ENCODE measurements around the gene CHST15. TPM values are rescaled to one million over a fixed set of nuclear protein-coding genes. Genes with fewer than 3 reads are reported as not detected.

The CHST15 gene
- total and polyA plus RNA-seq, 2 of the 8 experiments (the other 6 are each of a cell fraction or from before 2014, with no cell fraction given) = 8.8 to 9.1 TPM

- WGBS, 2 experiments (ENCODE audit: extremely low coverage in 1 of 2, insufficient coverage in 1 of 2, insufficient read length in 1 of 2, insufficient replicate concordance in 2 of 2, low coverage in 1 of 2, low lambda C conversion rate in 2 of 2, missing lambda C conversion rate in 1 of 2) = 89% methylated on average over 12 of the region's 12 CpGs; no CpG with 5 or more reads in 1 of the 2 experiments
- no peak overlapping the region for H2BK120ac ChIP-seq (replicated peaks; ENCODE audit: low read depth, low read length)
- H3K56ac ChIP-seq (replicated peaks; ENCODE audit: insufficient read length, low read depth, low read length) = no peak overlapping the region
- no peak overlapping the region; the same call in 1 of the 2 replicates for H2BK20ac ChIP-seq (ENCODE audit: low read length)
- H2BK12ac ChIP-seq (ENCODE audit: low read depth, low read length) = no peak overlapping the region
- CTCF ChIA-PET (ENCODE audit: partially characterized antibody) = interaction anchor here (0.7 to 1.9 kb wide), 5 partner anchors 13 to 345 kb away, joined by 3 to 6 read pairs (median 3); no protein-coding TSS in a partner anchor
- H3K27me3 ChIP-seq (replicated peaks in 1 of 4; ENCODE audit: control insufficient read depth in 3 of 4, extremely low read depth in 1 of 4, insufficient read depth in 3 of 4, low read length in 3 of 4) = no peaks in the 10 kb centered on the region; a peak in 1 of 7 replicates
- H4K5ac ChIP-seq (ENCODE audit: insufficient read length, low read depth, low read length) = no peak overlapping the region
- H3K4me2 ChIP-seq (ENCODE audit: insufficient read depth in 1 of 2, low read depth in 2 of 2, low read length in 2 of 2) = no peak overlapping the region
- H3K36me3 ChIP-seq (ENCODE audit: control insufficient read depth in 2 of 4, insufficient read depth in 4 of 4, low read length in 3 of 4) = no peaks in the 10 kb centered on the region
- H2AK5ac ChIP-seq (ENCODE audit: low read depth, low read length) = no peak overlapping the region
- H4K20me1 ChIP-seq (replicated peaks in 1 of 2; ENCODE audit: control insufficient read depth in 1 of 2, insufficient read depth in 2 of 2, low read length in 2 of 2) = no peaks in the 10 kb centered on the region
- POLR2A ChIA-PET (ENCODE audit: partially characterized antibody) = interaction anchor here (1.2 kb wide), 1 partner anchor 23 kb away, joined by 4 read pairs; no protein-coding TSS in a partner anchor
- H3K9ac ChIP-seq (replicated peaks in 1 of 4; ENCODE audit: extremely low read depth in 1 of 4, low read depth in 3 of 4, low read length in 3 of 4) = no peak overlapping the region; a peak in 1 of 7 replicates
- H3K23me2 ChIP-seq (ENCODE audit: low read depth, low read length) = no peaks in the 10 kb centered on the region
- H3K9me3 ChIP-seq (ENCODE audit: insufficient read depth in 2 of 2, low read depth in 1 of 2, low read length in 1 of 2) = no peaks in the 10 kb centered on the region
- H3K14ac ChIP-seq (ENCODE audit: insufficient read length) = no peak overlapping the region
- no peak overlapping the region for H2AFZ ChIP-seq (ENCODE audit: low read length)
- no peak overlapping the region for H3K27ac ChIP-seq (ENCODE audit: low read depth, low read length)
- H4K8ac ChIP-seq (ENCODE audit: extremely low read depth, insufficient read depth, low read length) = no peak overlapping the region; the same call in 1 of the 2 replicates
- no peak overlapping the region for H3K23ac ChIP-seq (ENCODE audit: insufficient read length)
- H3K18ac ChIP-seq (ENCODE audit: extremely low read depth, low read length) = no peak overlapping the region
- peaks cover 0 to 3% (median under 1%) of the 10 kb centered on the region in 4 experiments; a peak in 1 of 7 replicates for H3K4me1 ChIP-seq (replicated peaks in 1 of 4; ENCODE audit: control insufficient read depth in 3 of 4, insufficient read depth in 4 of 4, low read length in 3 of 4)
- no peak overlapping the region for H3K4ac ChIP-seq (replicated peaks; ENCODE audit: insufficient read length, low read depth, low read length)
- H4K91ac ChIP-seq (replicated peaks; ENCODE audit: insufficient read length, low read length) = no peak overlapping the region
- H2BK15ac ChIP-seq (ENCODE audit: low read length) = no peak overlapping the region
- TF ChIP-seq JUN (IDR thresholded peaks at IDR 0.05; ENCODE audit: low read depth, low read length) = no peak
- no peak for TF ChIP-seq BCL11A (IDR thresholded peaks at IDR 0.05; ENCODE audit: low read depth in 2 of 2, low read length in 2 of 2)
- no peak for TF ChIP-seq CTBP2 (IDR thresholded peaks at IDR 0.05; ENCODE audit: borderline replicate concordance, insufficient read depth, insufficient read length, low read length)
- TF ChIP-seq KDM1A (IDR thresholded peaks at IDR 0.05; ENCODE audit: borderline replicate concordance, low read length) = no peak
- no peak for TF ChIP-seq SUZ12 (IDR thresholded peaks at IDR 0.05; ENCODE audit: low read length)
- no peak for TF ChIP-seq CHD2 (IDR thresholded peaks at IDR 0.05; ENCODE audit: low read length)
- no peak for TF ChIP-seq SIN3A (conservative IDR thresholded peaks at IDR 0.05 in 1 of 2, IDR thresholded peaks at IDR 0.05 in 1 of 2; ENCODE audit: low read depth in 1 of 2, low read length in 2 of 2)
- no peak for TF ChIP-seq TAF7 (optimal IDR thresholded peaks at IDR 0.05; ENCODE audit: borderline replicate concordance, low read depth, low read length)
- TF ChIP-seq KDM4A (IDR thresholded peaks at IDR 0.05; ENCODE audit: low read depth, low read length, severe bottlenecking) = no peak
- no peak for TF ChIP-seq NANOG (IDR thresholded peaks at IDR 0.05; ENCODE audit: insufficient read depth, low read depth, low read length, poor library complexity, severe bottlenecking)
- no peak for FAIRE-seq
- H3K79me1 ChIP-seq (ENCODE audit: low read depth, low read length) = no peaks in the 10 kb centered on the region
- no peak overlapping the region for H3K4me3 ChIP-seq (ENCODE audit: extremely low read depth in 1 of 4, insufficient read depth in 2 of 4, low read depth in 3 of 4, low read length in 4 of 4)
- H3K79me2 ChIP-seq (ENCODE audit: control insufficient read depth in 1 of 2, insufficient read depth in 2 of 2, low read length in 2 of 2) = no peaks in the 10 kb centered on the region
- no peak overlapping the region for H2BK5ac ChIP-seq (ENCODE audit: low read depth, low read length)
- DNase-seq (ENCODE audit: low read depth in 1 of 2, low spot score in 2 of 2) = no peak
These were observed 49.9 kb downstream of the CHST15 start for GRCh38 chr10:124043310-124044142.
